Cortex of kidney (tissue), 1 donor: ENCODE data around the gene ARNT2.
"Not testable (repeated sequence)": the region's sequence is repeated elsewhere in the genome, so short reads cannot be mapped to it uniquely, and the experiment has no call there.

Experiments
- DNase-seq: peaks from one replicate; lab custom pipeline; 2025; lab: John Stamatoyannopoulos, UW

ARNT2 gene

DNA sequence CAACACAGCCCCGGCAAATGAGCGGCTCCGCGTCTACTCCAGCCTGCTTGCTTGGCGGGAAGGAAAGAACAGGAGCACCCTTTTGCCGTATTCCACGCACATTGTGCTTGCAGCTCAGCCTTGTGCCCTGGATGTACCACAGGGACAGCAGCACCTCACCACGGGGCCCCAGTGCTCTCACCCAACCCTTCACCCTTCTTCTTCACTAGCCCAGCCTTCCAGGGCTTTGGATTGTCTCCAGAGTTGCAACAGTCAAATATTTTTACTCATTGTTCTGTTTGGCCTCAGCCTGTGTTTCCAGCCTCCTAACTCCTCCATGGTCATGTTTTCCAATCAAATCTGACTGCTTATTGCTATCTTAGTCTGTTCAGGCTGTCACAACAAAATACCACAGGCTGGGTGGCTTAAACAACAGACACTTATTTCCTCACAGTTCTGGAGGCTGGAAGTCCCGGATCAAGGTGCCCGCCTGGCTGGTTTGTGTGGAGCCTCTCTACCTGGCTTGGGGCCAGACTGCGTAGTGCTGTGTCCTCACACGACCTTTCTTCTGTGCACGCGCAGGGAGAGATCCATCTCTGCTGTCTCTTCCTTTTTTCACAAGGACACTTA lies 211.7 kb downstream of the ARNT2 start:
- DNase-seq = no peak

DNA sequence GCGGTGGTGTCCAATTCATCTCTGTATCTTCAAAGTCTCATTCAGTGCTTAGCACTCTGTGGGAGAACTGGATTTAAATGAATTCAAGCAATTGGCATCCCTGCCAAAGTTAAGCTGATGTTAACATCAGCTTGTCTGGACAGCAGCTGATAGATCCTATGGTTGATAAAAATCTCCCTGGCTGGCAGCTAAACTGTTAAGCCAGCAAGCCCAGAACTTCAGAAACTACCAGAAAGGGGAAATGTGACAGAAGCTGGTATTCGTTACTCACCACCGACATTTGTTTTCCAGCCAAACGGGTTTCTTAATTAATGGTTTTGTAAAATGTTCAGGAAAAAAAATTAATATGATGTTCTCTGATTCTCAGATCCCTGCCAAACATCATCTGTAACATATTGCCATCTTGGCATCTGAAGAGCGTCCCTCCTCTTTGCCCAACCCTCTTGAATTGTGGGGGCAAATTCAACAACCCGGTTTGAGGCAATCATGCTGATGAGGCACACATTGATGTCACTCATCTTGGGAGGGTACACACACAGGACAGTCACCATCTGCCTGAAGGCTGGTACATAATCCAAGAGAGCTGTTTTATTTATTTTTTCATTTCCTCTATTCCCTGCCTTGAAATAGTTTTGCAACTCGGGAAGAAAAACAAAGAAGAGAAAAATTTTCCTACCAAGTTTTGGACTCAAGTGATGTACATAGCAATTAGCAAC lies 214.7 kb downstream of the ARNT2 start:
- DNase-seq = no peak

DNA sequence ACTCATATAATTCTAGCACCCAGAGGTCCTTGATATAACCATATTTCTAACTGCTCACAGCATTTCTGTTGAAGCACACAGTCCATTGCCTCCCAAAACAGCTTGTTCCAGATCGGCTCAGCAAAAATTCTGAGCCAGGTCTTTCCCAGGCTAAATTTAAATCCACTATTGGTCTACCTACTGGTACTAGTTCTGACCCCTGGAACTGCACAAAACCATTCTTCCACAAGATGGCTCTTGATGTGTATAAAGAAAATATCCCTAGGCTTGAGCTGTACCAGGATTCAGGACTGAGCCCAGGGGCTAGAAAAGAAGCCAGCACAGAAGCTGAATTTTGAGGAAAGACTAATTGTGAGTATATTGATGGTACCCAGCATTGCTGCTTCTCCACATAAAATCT lies 215.5 kb downstream of the ARNT2 start:
- DNase-seq = no peak

DNA sequence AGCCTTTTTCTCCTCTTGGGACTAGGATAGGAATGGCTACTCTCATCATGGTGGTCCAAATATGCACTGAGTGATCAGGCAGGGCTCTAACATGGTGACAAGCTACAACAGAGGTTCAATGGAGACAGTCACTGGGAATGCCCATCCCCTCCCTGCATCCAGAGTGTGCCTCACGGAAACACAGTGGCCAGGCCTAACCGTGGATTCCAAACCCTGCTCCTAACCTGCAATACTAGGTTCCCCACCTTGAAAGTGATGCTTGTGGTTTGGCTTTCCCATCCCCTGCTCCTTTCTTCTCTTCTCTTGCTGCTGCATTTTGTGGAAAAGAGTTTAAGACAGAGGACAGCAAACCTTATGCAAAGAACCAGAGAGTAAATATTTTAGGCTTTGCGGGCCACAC lies 216.0 kb downstream of the ARNT2 start:
- no peak for DNase-seq

DNA sequence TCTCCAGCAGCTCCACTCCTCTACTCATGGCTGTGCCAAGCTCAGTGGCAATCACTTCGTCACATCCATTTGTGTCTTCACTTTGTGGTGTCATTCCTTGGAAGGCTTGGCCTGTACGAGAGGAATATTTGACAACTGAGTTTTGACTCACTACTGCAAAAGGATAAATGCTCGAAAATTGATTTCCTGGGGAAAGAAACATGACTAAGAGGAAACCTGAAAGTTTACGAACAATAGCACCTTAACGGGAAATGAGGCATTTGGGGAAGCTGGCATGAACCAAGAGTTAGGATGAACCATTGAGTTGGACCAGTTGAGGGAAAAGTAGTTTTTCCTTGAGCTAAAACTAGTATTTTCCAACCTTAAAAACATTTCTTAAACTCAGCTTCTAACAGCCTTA lies 216.7 kb downstream of the ARNT2 start:
- no peak for DNase-seq

GRCh38 chr15:80626643-80627120 lies 222.5 kb downstream of the ARNT2 start:
- DNase-seq = no peak

DNA sequence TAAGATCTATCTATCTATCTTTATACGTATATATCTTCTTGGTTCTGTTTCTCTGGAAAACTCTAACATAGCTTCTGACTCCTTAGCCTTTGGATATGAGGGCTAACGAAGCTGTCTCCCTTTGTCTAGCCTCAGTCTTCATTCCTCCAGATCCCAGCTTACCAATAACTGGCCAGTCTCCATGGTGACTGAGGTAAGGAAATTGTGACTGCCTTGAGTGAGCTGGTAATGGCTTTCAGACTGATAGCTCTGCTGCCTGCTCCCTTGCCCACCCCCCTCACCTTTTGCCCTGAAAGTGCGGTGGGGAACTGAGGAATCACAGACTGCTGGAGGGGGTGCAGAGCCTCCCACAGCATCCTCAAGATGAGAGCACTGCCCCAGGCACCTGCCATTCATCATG lies 225.2 kb downstream of the ARNT2 start:
- DNase-seq = no peak

DNA sequence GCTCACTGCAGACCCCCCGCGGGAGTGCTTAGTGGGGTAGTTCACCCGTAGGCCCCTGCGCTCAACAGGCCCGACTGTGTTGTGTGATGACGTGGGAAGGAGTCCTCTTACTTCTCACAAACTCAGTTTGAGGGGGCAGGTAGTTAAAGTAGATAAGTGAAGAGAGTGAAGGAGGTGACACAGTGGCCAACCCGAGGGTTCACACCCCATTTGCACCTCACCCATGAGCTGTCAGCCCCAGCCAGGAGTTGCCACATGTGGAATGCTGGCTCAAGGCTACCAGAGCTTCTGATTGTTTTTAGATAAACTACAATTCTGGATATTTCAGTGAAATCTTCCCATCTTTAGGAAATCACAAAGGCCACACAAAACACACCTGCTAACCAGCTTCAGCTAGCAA lies 226.8 kb downstream of the ARNT2 start:
- DNase-seq = no peak

DNA sequence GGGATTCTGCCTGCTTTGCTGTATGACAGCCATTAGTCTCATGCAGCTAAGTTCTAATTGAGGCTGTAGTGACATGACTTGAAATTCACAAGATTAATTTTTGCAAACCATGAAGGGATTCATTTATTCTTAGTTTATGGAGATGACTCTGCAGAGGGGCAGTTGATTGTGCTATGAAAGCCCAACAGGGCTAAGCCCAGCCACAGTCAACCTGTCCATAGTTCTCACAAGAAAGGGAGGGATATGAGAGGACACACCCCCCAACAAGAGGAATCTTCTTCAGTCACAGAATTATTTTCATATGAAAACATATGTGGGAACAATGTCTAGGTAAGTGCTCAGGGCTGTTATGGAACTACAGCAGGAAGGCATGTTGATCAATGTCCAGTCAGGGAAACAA lies 229.0 kb downstream of the ARNT2 start:
- no peak for DNase-seq

GRCh38 chr15:80635953-80636352 lies 231.8 kb downstream of the ARNT2 start:
- no peak for DNase-seq

- no peak for DNase-seq
Measured at GRCh38 chr15:80636675-80637074, 232.5 kb downstream of the ARNT2 start.

- no peak for DNase-seq
Measured at GRCh38 chr15:80637747-80638146, 233.6 kb downstream of the ARNT2 start.

GRCh38 chr15:80638553-80639167 lies 234.5 kb downstream of the ARNT2 start:
- DNase-seq = no peak

DNA sequence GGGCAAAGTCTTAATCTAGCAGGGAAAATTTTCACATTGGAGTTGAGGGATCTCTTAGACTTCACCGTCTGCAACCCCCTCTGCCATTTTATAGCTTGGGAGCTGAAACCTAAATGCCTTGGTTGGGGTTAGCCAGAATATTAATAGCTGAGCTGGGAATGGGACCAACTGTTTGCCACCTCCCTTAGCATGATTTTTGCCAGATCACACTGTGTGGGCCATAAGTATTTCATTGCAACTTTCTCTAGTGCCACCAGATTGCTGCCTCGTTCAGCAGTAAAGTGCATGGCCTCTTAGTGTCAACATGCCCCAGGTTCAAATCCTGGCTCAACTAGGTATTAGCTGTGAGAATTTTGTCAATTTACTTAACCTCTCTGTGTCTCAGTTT lies 235.0 kb downstream of the ARNT2 start:
- DNase-seq = no peak

GRCh38 chr15:80640531-80641121 lies 236.4 kb downstream of the ARNT2 start:
- no peak for DNase-seq

- no peak for DNase-seq
Measured at GRCh38 chr15:80641384-80641783, 237.2 kb downstream of the ARNT2 start.

DNA sequence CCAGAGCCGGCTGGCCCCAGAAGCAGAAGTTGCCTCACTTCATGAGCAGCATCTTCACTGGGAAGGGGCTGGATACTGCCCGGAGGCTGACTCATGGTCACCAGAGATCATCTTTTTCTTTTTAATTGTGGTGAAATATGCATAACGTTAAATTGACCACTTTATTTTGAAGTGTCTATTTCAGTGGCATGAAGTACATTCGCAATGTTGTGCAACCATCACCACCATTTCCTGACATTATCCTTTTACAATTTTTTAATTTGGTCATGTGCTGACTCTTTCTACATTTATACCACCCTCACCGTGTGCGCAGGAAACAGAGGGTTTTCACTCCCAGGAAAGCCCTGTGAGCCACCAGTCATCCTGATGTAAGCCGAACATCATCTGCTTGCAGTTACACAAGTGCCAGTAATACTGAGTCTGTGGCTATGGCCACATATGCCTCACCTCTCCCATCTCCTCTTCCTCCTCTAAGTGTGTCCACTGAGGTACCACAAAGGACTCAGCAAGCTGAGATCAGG lies 239.3 kb downstream of the ARNT2 start:
- DNase-seq = no peak

DNA sequence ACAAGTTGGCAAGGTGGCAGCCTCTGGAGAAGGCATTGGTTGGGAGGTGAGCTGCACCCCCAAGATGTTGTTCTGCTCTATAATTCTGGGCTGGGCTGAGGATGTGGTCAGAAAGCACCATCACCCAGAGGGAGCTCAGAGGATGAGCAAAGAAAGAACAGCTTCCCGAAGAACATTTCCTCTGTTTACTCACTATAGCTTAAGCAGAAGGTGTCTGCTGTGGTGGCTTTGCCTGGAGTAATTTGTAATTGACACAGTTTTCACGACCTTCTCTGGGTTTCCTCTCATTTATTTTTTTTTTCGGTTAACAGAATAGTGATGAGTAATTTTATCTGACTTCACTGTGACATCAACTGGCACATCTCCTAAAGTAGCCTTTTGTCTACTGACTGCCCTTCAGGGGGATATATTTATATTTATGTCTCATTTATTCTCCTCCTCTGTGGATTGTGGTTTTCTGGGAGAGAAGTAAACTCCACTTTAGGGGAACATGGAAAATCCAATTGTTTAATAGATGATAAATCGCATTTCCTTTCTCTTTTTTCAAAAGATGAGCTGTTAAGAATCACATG lies 241.4 kb downstream of the ARNT2 start:
- no peak for DNase-seq

- DNase-seq = not testable (repeated sequence)
Measured at GRCh38 chr15:80647424-80647823, 243.2 kb downstream of the ARNT2 start.
